B cell (primary cell): ENCODE results near the gene PLA2G2F. TPM values are rescaled to one million over a fixed set of nuclear protein-coding genes. Genes with fewer than 3 reads are reported as not detected.

Experiments used
- ATAC-seq: fragments of 200-7000 bp; cut with Tn5 transposase; one replicate; pipeline ENCODE4 v1.10.0; 2021; ENCODE audit warnings: low read depth, mild to moderate bottlenecking, moderate number of reproducible peaks, moderate library complexity
- CTCF ChIA-PET: fragments of 350-600 bp; sonication (Branson Sonifier 250); formaldehyde crosslinking; loops from one replicate; lab custom pipeline; 2021; ENCODE audit warnings: antibody characterized with exemption, inconsistent platforms; lab: Charles Lee
- POLR2A ChIA-PET: fragments of 350-600 bp; sonication (Branson Sonifier 250); formaldehyde crosslinking; loops from one replicate; lab custom pipeline; 2021; ENCODE audit warnings: antibody characterized with exemption; lab: Charles Lee
- DNase-seq: peaks from one replicate; pipeline ENCODE4 v3.0.0; 2013
- H2AFZ ChIP-seq: 2 replicates; pipeline ENCODE4 v1.6.1; 2012; ENCODE audit warnings: mild to moderate bottlenecking, low read depth, low read length; ENCODE audit not compliant: insufficient read depth, poor library complexity, severe bottlenecking
- H3K27ac ChIP-seq, 2 donors: 1 replicate in 1 of 2; 2 replicates in 1 of 2; pipeline ENCODE4 v1.5.1; 2012 to 2013; ENCODE audit warnings: low read length in 2 of 2, mild to moderate bottlenecking in 2 of 2, moderate library complexity in 1 of 2
- H3K27me3 ChIP-seq, 4 experiments: fragments of 200-600 bp in 1 of 4; sonication (generic) in 1 of 4; replicated peaks in 1 of 4; 1 replicate in 2 of 4; 2 replicates in 2 of 4; pipeline versions ENCODE4 v1.6.1 to v1.7.0; 2013 to 2016; ENCODE audit warnings: low read length in 3 of 4, mild to moderate bottlenecking in 2 of 4, mixed read lengths in 1 of 4, moderate library complexity in 1 of 4; ENCODE audit not compliant: insufficient read depth in 4 of 4, control insufficient read depth in 3 of 4; ENCODE audit errors: control extremely low read depth in 1 of 4
- H3K36me3 ChIP-seq, 2 experiments: replicated peaks in 1 of 2; 1 replicate in 1 of 2; 2 replicates in 1 of 2; pipeline versions ENCODE4 v1.6.1 to v1.7.1; 2013; ENCODE audit warnings: low read length in 1 of 2; ENCODE audit not compliant: insufficient read depth in 2 of 2, control insufficient read depth in 1 of 2; ENCODE audit errors: control extremely low read depth in 1 of 2, extremely low read depth in 1 of 2
- H3K4me1 ChIP-seq, 2 donors: fragments of 200-600 bp in 1 of 2; sonication (generic) in 1 of 2; 1 replicate in 1 of 2; 2 replicates in 1 of 2; pipeline versions ENCODE4 v1.5.1 to v1.6.1; 2013 to 2017; ENCODE audit warnings: low read length in 2 of 2; ENCODE audit not compliant: control insufficient read depth in 2 of 2, insufficient read depth in 2 of 2
- H3K4me2 ChIP-seq: replicated peaks from 2 replicates; pipeline ENCODE3; 2012; ENCODE audit warnings: mild to moderate bottlenecking, low read depth, low read length; ENCODE audit not compliant: poor library complexity, severe bottlenecking
- H3K4me3 ChIP-seq, 5 experiments: fragments of 200-600 bp in 1 of 5; sonication (generic) in 1 of 5; 1 replicate in 3 of 5; 2 replicates in 2 of 5; pipeline versions ENCODE4 v1.5.1 to v1.7.0; 2011 to 2016; ENCODE audit warnings: low read length in 4 of 5, mild to moderate bottlenecking in 4 of 5, low read depth in 2 of 5, control low read depth in 1 of 5, moderate library complexity in 1 of 5; ENCODE audit not compliant: insufficient read depth in 1 of 5; ENCODE audit errors: control extremely low read depth in 1 of 5, extremely low read depth in 1 of 5
- H3K79me2 ChIP-seq: fragments of 200-600 bp; sonication (generic); one replicate; pipeline ENCODE4 v1.6.0; 2016; ENCODE audit warnings: low read length; ENCODE audit not compliant: control insufficient read depth, insufficient read depth
- H3K9ac ChIP-seq: fragments of 200-600 bp; sonication (generic); 2 replicates; pipeline ENCODE4 v1.6.1; 2017; ENCODE audit warnings: mild to moderate bottlenecking, low read length, moderate library complexity
- H3K9me3 ChIP-seq, 3 donors: one replicate each; pipeline versions ENCODE4 v1.6.1 to v1.7.1; 2013; ENCODE audit warnings: low read length in 2 of 3; ENCODE audit not compliant: control insufficient read depth in 2 of 3, insufficient read depth in 1 of 3; ENCODE audit errors: control extremely low read depth in 1 of 3
- H4K20me1 ChIP-seq: 2 replicates; pipeline ENCODE4 v1.6.0; 2012; ENCODE audit warnings: mild to moderate bottlenecking, low read length; ENCODE audit not compliant: insufficient read depth, control insufficient read depth, poor library complexity, severe bottlenecking
- H3K27ac Mint-ChIP-seq: one replicate; pipeline ENCODE4 v1.8.0; 2021; ENCODE audit warnings: mixed read lengths
- H3K27me3 Mint-ChIP-seq: one replicate; pipeline ENCODE4 v1.8.0; 2021; ENCODE audit warnings: mixed read lengths
- H3K4me1 Mint-ChIP-seq: one replicate; pipeline ENCODE4 v1.8.0; 2021; ENCODE audit warnings: mixed read lengths
- H3K4me3 Mint-ChIP-seq: one replicate; pipeline ENCODE4 v1.8.0; 2021; ENCODE audit warnings: mixed read lengths
- H3K9me3 Mint-ChIP-seq: one replicate; pipeline ENCODE4 v1.8.0; 2022; ENCODE audit warnings: mixed read lengths; ENCODE audit not compliant: insufficient read depth
- EZH2 ChIP-seq: IDR thresholded peaks from 2 replicates; pipeline ENCODE4 v1.6.1; 2012; ENCODE audit warnings: borderline replicate concordance, low read depth, mild to moderate bottlenecking, moderate library complexity, low read length; ENCODE audit not compliant: insufficient read depth, poor library complexity, severe bottlenecking
- WGBS: methylation state at CpG from one replicate; pipeline ENCODE4 v1.1.5; 2013; ENCODE audit warnings: missing lambda C conversion rate; ENCODE audit not compliant: insufficient coverage; 5-methylcytosine and 5-hydroxymethylcytosine counted together
- intact Hi-C: fragments of 100-400 bp; cut with micrococcal nuclease; formaldehyde crosslinking; loops from one replicate; pipeline ENCODE4 v1.10.0; 2022
- polyA plus RNA-seq: library from polyadenylated mRNA; depleted of rRNA; stranded (reverse); fragments of >200 nt; gene quantifications from 2 replicates; pipeline ENCODE4 v1.2.3, GENCODE V29; 2012
- total RNA-seq, 2 donors: library from RNA; stranded (reverse); fragments of 120-200 nt in 1 of 2; gene quantifications; 1 replicate in 1 of 2; 2 replicates in 1 of 2; pipeline versions ENCODE4 v1.2.3 to v1.2.4, GENCODE V29; 2013 to 2022
- TF ChIP-seq, protein P1 (sequence below): fragments of 200-600 bp; IDR thresholded peaks from one replicate; pipeline ENCODE4 v1.8.0; 2022; ENCODE audit warnings: antibody characterized with exemption, mild to moderate bottlenecking

PLA2G2F gene
- total and polyA plus RNA-seq, 2 donors (not counting 1 experiment from before 2014, with no cell fraction given) = not detected

DNA sequence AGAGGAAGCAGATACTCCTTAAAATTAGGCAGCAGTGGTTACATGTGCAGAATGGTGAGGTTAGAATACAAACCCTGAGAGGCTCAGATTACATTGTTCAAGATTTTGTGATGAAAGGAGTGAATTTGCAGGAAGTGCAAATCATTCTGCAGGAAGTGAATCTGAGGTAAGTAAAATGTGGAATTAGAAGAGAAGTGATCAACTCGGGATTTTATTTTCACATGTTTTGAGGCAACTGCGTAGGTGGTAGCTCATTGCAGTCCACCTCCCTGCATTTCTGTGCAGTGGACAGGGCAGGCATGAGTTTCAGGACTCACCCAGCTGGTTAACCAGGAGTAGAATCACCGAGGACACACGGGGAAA is 49.3 kb downstream of the PLA2G2F start:
- Mint-ChIP-seq H3K4me3 (no peak overlapping the region), H3K27me3 (peaks cover 47% of the 10 kb centered on the region)
- H2AFZ ChIP-seq = no peak overlapping the region

DNA sequence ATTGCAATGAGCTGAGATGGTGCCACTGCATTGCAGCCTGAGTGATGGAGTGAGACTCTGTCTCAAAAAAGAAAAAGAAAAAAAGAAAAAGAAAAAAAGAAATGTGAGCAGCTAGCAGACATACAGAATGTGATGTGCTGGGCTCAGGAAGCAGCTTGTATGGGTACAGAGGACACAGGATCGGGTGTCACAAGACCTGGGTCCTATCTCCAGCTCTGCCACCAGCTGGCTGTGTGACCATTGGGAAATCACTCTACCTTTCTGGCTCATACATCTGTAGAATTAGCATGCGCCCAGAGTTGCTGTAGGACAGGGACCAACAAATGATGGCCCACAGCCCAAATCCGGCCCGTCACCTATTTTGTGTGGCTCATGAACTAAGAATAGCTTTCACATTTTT is 50.5 kb downstream of the PLA2G2F start:
- no peak overlapping the region for H3K27ac ChIP-seq
- ChIA-PET POLR2A (interaction anchor here (0.5 kb wide), 1 partner anchor 444 kb away, joined by 3 read pairs; no protein-coding TSS in a partner anchor), CTCF (interaction anchor here (0.9 to 1.6 kb wide), 4 partner anchors 10 to 26 kb away, joined by 3 to 5 read pairs (median 3); no protein-coding TSS in a partner anchor)
- WGBS = 85% methylated on average over 2 of the region's 4 CpGs
- H3K4me3 ChIP-seq = no peak overlapping the region
- H4K20me1 ChIP-seq = no peaks in the 10 kb centered on the region
- H3K9me3 ChIP-seq = no peaks in the 10 kb centered on the region
- TF ChIP-seq EZH2 = no peak
- TF ChIP-seq, protein P1, sequence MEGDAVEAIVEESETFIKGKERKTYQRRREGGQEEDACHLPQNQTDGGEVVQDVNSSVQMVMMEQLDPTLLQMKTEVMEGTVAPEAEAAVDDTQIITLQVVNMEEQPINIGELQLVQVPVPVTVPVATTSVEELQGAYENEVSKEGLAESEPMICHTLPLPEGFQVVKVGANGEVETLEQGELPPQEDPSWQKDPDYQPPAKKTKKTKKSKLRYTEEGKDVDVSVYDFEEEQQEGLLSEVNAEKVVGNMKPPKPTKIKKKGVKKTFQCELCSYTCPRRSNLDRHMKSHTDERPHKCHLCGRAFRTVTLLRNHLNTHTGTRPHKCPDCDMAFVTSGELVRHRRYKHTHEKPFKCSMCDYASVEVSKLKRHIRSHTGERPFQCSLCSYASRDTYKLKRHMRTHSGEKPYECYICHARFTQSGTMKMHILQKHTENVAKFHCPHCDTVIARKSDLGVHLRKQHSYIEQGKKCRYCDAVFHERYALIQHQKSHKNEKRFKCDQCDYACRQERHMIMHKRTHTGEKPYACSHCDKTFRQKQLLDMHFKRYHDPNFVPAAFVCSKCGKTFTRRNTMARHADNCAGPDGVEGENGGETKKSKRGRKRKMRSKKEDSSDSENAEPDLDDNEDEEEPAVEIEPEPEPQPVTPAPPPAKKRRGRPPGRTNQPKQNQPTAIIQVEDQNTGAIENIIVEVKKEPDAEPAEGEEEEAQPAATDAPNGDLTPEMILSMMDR = no peak
- H3K4me1 Mint-ChIP-seq = peaks cover 15% of the 10 kb centered on the region
- no peak overlapping the region for H3K4me2 ChIP-seq
- H3K36me3 ChIP-seq = no peaks in the 10 kb centered on the region
- no peaks in the 10 kb centered on the region for H3K79me2 ChIP-seq
- no peak overlapping the region for H3K9ac ChIP-seq
- peaks cover 0 to 42% (median 13%) of the 10 kb centered on the region in 4 experiments for H3K27me3 ChIP-seq
- no peak overlapping the region for H3K27ac Mint-ChIP-seq
- no peaks in the 10 kb centered on the region for H3K9me3 Mint-ChIP-seq
- intact Hi-C loops = no loop called here
- DNase-seq = no peak
- ATAC-seq = no peak
- H3K4me1 ChIP-seq = peaks cover 19 to 21% of the 10 kb centered on the region in 2 donors
- H2AFZ ChIP-seq = no peak overlapping the region
- H3K4me3 Mint-ChIP-seq = no peak overlapping the region
- H3K27me3 Mint-ChIP-seq = peaks cover 46% of the 10 kb centered on the region

More for the DNA sequence above, 49.3 kb downstream of the PLA2G2F start:
- no peaks in the 10 kb centered on the region for H3K79me2 ChIP-seq
- Mint-ChIP-seq H3K4me1 (peaks cover 20% of the 10 kb centered on the region), H3K27ac (no peak overlapping the region), H3K9me3 (no peaks in the 10 kb centered on the region)
- H3K27me3 ChIP-seq = peaks cover 0 to 35% (median 12%) of the 10 kb centered on the region in 4 experiments
- ATAC-seq = no peak
- H4K20me1 ChIP-seq = no peaks in the 10 kb centered on the region
- no peak for DNase-seq
- POLR2A ChIA-PET = interaction anchor here (0.6 kb wide), 1 partner anchor 110 kb away, joined by 9 read pairs; no protein-coding TSS in a partner anchor
- intact Hi-C loops = no loop called here
- no peak overlapping the region for H3K9ac ChIP-seq
- peaks cover 19 to 21% of the 10 kb centered on the region in 2 donors for H3K4me1 ChIP-seq
- H3K4me2 ChIP-seq = no peak overlapping the region
- TF ChIP-seq, protein P1 = no peak
- TF ChIP-seq EZH2 = no peak
- no peaks in the 10 kb centered on the region for H3K9me3 ChIP-seq
- H3K27ac ChIP-seq = no peak overlapping the region
- H3K36me3 ChIP-seq = no peaks in the 10 kb centered on the region
- WGBS = 59% methylated on average over 4 of the region's 4 CpGs
- H3K4me3 ChIP-seq = no peak overlapping the region
- CTCF ChIA-PET = interaction anchor here (0.8 to 1.6 kb wide), 6 partner anchors 8 to 271 kb away, joined by 3 to 5 read pairs (median 3); no protein-coding TSS in a partner anchor
